Activated CD8-positive, alpha-beta T cell treated with anti-CD3 and anti-CD28 coated beads for 36 hours (primary cell): ENCODE results near the gene ATP6V1C2. TPM values are rescaled to one million over a fixed set of nuclear protein-coding genes. Genes with fewer than 3 reads are reported as not detected.
"Not testable (repeated sequence)": the region's sequence is repeated elsewhere in the genome, so short reads cannot be mapped to it uniquely, and the experiment has no call there.

Source experiments
- ATAC-seq: fragments of 200-7000 bp; cut with Tn5 transposase; one replicate; pipeline ENCODE4 v1.10.0; 2021; ENCODE audit warnings: mild to moderate bottlenecking, moderate library complexity
- CTCF ChIA-PET: fragments of 350-600 bp; sonication (Branson Sonifier 250); formaldehyde crosslinking; loops from one replicate; lab custom pipeline; 2021; ENCODE audit warnings: antibody characterized with exemption; lab: Charles Lee
- POLR2A ChIA-PET: fragments of 350-600 bp; sonication (Branson Sonifier 250); formaldehyde crosslinking; loops from one replicate; lab custom pipeline; 2021; ENCODE audit warnings: antibody characterized with exemption; lab: Charles Lee
- DNase-seq: peaks from one replicate; pipeline ENCODE4 v3.0.0-alpha.2; 2020
- H3K27ac Mint-ChIP-seq: one replicate; pipeline ENCODE4 v1.8.0; 2021; ENCODE audit warnings: mild to moderate bottlenecking, mixed read lengths
- H3K27me3 Mint-ChIP-seq: one replicate; pipeline ENCODE4 v1.8.0; 2021; ENCODE audit warnings: mixed read lengths
- H3K36me3 Mint-ChIP-seq: one replicate; pipeline ENCODE4 v1.8.0; 2021; ENCODE audit warnings: low read depth, mixed read lengths
- H3K4me1 Mint-ChIP-seq: one replicate; pipeline ENCODE4 v1.8.0; 2021; ENCODE audit warnings: low read depth, mixed read lengths
- H3K4me3 Mint-ChIP-seq: one replicate; pipeline ENCODE4 v1.8.0; 2021; ENCODE audit warnings: mild to moderate bottlenecking, moderate library complexity, mixed read lengths
- H3K9me3 Mint-ChIP-seq: one replicate; pipeline ENCODE4 v1.8.0; 2021; ENCODE audit warnings: mixed read lengths
- CTCF ChIP-seq: fragments of 200-600 bp; IDR thresholded peaks from one replicate; pipeline ENCODE4 v1.8.0; 2022; ENCODE audit warnings: antibody characterized with exemption, mild to moderate bottlenecking
- intact Hi-C: fragments of 100-400 bp; cut with micrococcal nuclease; formaldehyde crosslinking; loops from one replicate; pipeline ENCODE4 v1.10.0; 2022
- total RNA-seq, 2 experiments: library from RNA; stranded (reverse); gene quantifications; one replicate each; pipeline ENCODE4 v1.2.3, GENCODE V29; 2021

The ATP6V1C2 gene
- total RNA-seq, 2 experiments from 2014 or later, result not detected

- peaks cover 20% of the 10 kb centered on the region for H3K4me1 Mint-ChIP-seq
- no peaks in the 10 kb centered on the region for H3K27me3 Mint-ChIP-seq
- intact Hi-C loops, result no loop called here
- peak overlapping the region; percentile 26 for H3K4me3 Mint-ChIP-seq
- no peak for ATAC-seq
- TF ChIP-seq CTCF, result no peak
- H3K27ac Mint-ChIP-seq, result no peak overlapping the region
- no peaks in the 10 kb centered on the region for H3K9me3 Mint-ChIP-seq
- peaks cover 20% of the 10 kb centered on the region for H3K36me3 Mint-ChIP-seq
- no peak for DNase-seq
- ChIA-PET CTCF (interaction anchor here (5.7 kb wide), 1 partner anchor 18 kb away, joined by 31 read pairs; no protein-coding TSS in a partner anchor), POLR2A (no interaction called here)
Observed at GRCh38 chr2:10814142-10814541, 92.7 kb downstream of the ATP6V1C2 start.

GRCh38 chr2:10814571-10815331, 93.3 kb downstream of the ATP6V1C2 start:
- intact Hi-C loops, result no loop called here
- CTCF ChIA-PET, result interaction anchor here (5.7 kb wide), 1 partner anchor 18 kb away, joined by 31 read pairs; no protein-coding TSS in a partner anchor

GRCh38 chr2:10817413-10817812, 96.0 kb downstream of the ATP6V1C2 start:
- H3K27me3 Mint-ChIP-seq, result peaks cover 4% of the 10 kb centered on the region
- ATAC-seq (no peak), DNase-seq (peak; percentile 36)
- H3K9me3 Mint-ChIP-seq, result no peaks in the 10 kb centered on the region
- intact Hi-C loops, result no loop called here
- H3K36me3 Mint-ChIP-seq, result no peaks in the 10 kb centered on the region
- peaks cover 3% of the 10 kb centered on the region for H3K4me1 Mint-ChIP-seq
- TF ChIP-seq CTCF, result peak; percentile 37
- H3K4me3 Mint-ChIP-seq, result no peak overlapping the region
- ChIA-PET POLR2A (no interaction called here), CTCF (interaction anchor here (0.7 to 5.7 kb wide), 6 partner anchors 9 to 155 kb away, joined by 3 to 31 read pairs (median 4); no protein-coding TSS in a partner anchor)
- H3K27ac Mint-ChIP-seq, result no peak overlapping the region

More at GRCh38 chr2:10814571-10815331, 93.3 kb downstream of the ATP6V1C2 start:
- Mint-ChIP-seq H3K4me3 (no peak overlapping the region), H3K27me3 (no peaks in the 10 kb centered on the region), H3K4me1 (peaks cover 16% of the 10 kb centered on the region), H3K27ac (no peak overlapping the region), H3K9me3 (no peaks in the 10 kb centered on the region), H3K36me3 (peaks cover 17% of the 10 kb centered on the region)
- no peak for TF ChIP-seq CTCF
- DNase-seq (no peak), ATAC-seq (no peak)
- POLR2A ChIA-PET, result no interaction called here

GRCh38 chr2:10818305-10818704, 96.9 kb downstream of the ATP6V1C2 start:
- POLR2A ChIA-PET, result interaction anchor here (0.6 kb wide), 1 partner anchor 29 kb away, joined by 3 read pairs; no protein-coding TSS in a partner anchor
- H3K36me3 Mint-ChIP-seq, H3K9me3 Mint-ChIP-seq, H3K27me3 Mint-ChIP-seq, DNase-seq, ATAC-seq, H3K27ac Mint-ChIP-seq, intact Hi-C loops, H3K4me1 Mint-ChIP-seq, H3K4me3 Mint-ChIP-seq: not testable (repeated sequence)
- CTCF ChIA-PET, result interaction anchor here (0.7 to 5.7 kb wide), 4 partner anchors 14 to 154 kb away, joined by 3 to 31 read pairs (median 10); no protein-coding TSS in a partner anchor

GRCh38 chr2:10818984-10819383, 97.6 kb downstream of the ATP6V1C2 start:
- H3K4me3 Mint-ChIP-seq, result no peak overlapping the region
- no peaks in the 10 kb centered on the region for H3K9me3 Mint-ChIP-seq
- peaks cover 4% of the 10 kb centered on the region for H3K27me3 Mint-ChIP-seq
- ChIA-PET POLR2A (interaction anchor here (0.6 kb wide), 1 partner anchor 28 kb away, joined by 3 read pairs; no protein-coding TSS in a partner anchor), CTCF (interaction anchor here (5.7 kb wide), 1 partner anchor 13 kb away, joined by 31 read pairs; no protein-coding TSS in a partner anchor)
- no peak for TF ChIP-seq CTCF
- intact Hi-C loops, result no loop called here
- H3K27ac Mint-ChIP-seq, result no peak overlapping the region
- DNase-seq, result no peak
- H3K36me3 Mint-ChIP-seq, result no peaks in the 10 kb centered on the region
- no peaks in the 10 kb centered on the region for H3K4me1 Mint-ChIP-seq
- no peak for ATAC-seq
